GM21717 (cell line): ENCODE measurements around the gene ATP8A2.

Source experiments
- ATAC-seq: cut with Tn5 transposase; IDR thresholded peaks from one replicate; pipeline ENCODE4 v1.9.1; 2021; ENCODE audit warnings: mild to moderate bottlenecking, moderate library complexity; ENCODE audit not compliant: unreplicated experiment

Gene ATP8A2

GRCh38 chr13:26022538-26023292 lies 650.9 kb downstream of the ATP8A2 start:
- no peak for ATAC-seq

- ATAC-seq: no peak
Observed at GRCh38 chr13:26024558-26024957, 652.8 kb downstream of the ATP8A2 start.

GRCh38 chr13:26025196-26025595 lies 653.4 kb downstream of the ATP8A2 start:
- no peak for ATAC-seq

- ATAC-seq: no peak
Observed at GRCh38 chr13:26025771-26026170, 654.0 kb downstream of the ATP8A2 start.

- ATAC-seq: no peak
Observed at GRCh38 chr13:26026211-26026610, 654.4 kb downstream of the ATP8A2 start.

GRCh38 chr13:26029581-26030136 lies 657.9 kb downstream of the ATP8A2 start:
- no peak for ATAC-seq

GRCh38 chr13:26030331-26030730 lies 658.6 kb downstream of the ATP8A2 start:
- no peak for ATAC-seq

GRCh38 chr13:26034018-26034417 lies 662.2 kb downstream of the ATP8A2 start:
- no peak for ATAC-seq

- ATAC-seq: no peak
Observed at GRCh38 chr13:26036383-26036782, 664.6 kb downstream of the ATP8A2 start.

GRCh38 chr13:26037302-26037701 lies 665.5 kb downstream of the ATP8A2 start:
- ATAC-seq: no peak

GRCh38 chr13:26038931-26039475 lies 667.2 kb downstream of the ATP8A2 start:
- ATAC-seq: no peak

- no peak for ATAC-seq
Observed at GRCh38 chr13:26041444-26041843, 669.7 kb downstream of the ATP8A2 start.

- ATAC-seq: no peak
Observed at GRCh38 chr13:26042785-26043184, 671.0 kb downstream of the ATP8A2 start.

- ATAC-seq: no peak
Observed at GRCh38 chr13:26045142-26045541, 673.4 kb downstream of the ATP8A2 start.

- ATAC-seq: no peak
Observed at GRCh38 chr13:26046639-26047038, 674.9 kb downstream of the ATP8A2 start.

GRCh38 chr13:26047040-26047439 lies 675.3 kb downstream of the ATP8A2 start:
- ATAC-seq: no peak

- no peak for ATAC-seq
Observed at GRCh38 chr13:26048741-26049140, 677.0 kb downstream of the ATP8A2 start.

GRCh38 chr13:26050568-26051230 lies 678.9 kb downstream of the ATP8A2 start:
- ATAC-seq: no peak

- ATAC-seq: no peak
Observed at GRCh38 chr13:26051231-26051656, 679.5 kb downstream of the ATP8A2 start.

- ATAC-seq: no peak
Observed at GRCh38 chr13:26051657-26052311, 680.0 kb downstream of the ATP8A2 start, which contains the start of gene SHISA2. Gene SHISA2, minus strand, starts transcription at chr13:26052016. Its CDS starts 1,041 bp downstream, at chr13:26050975.

GRCh38 chr13:26052337-26052736 lies 680.6 kb downstream of the ATP8A2 start:
- ATAC-seq: no peak
